ENCODE measurements around the gene GLI1.

The GLI1 gene

GRCh38 chr12:57451233-57451778 is 8.3 kb upstream of the GLI1 start:
- H3K27me3 Mint-ChIP-seq: peaks cover 13% of the 10 kb centered on the region
- no peaks in the 10 kb centered on the region for H3K9me3 Mint-ChIP-seq
- intact Hi-C loops (cut with micrococcal nuclease): loop anchor here (5.0 kb wide), 1 partner anchor 189 kb away; no protein-coding TSS in a partner anchor
- H3K4me3 Mint-ChIP-seq: no peak overlapping the region
- no peaks in the 10 kb centered on the region for H3K36me3 Mint-ChIP-seq (ENCODE audit: low read depth)
- no peak overlapping the region for H3K27ac Mint-ChIP-seq
- peaks cover 23% of the 10 kb centered on the region for H3K4me1 Mint-ChIP-seq (ENCODE audit: low read depth)

- H3K9me3 Mint-ChIP-seq: no peaks in the 10 kb centered on the region
- peaks cover 23% of the 10 kb centered on the region for H3K4me1 Mint-ChIP-seq (ENCODE audit: low read depth)
- H3K36me3 Mint-ChIP-seq (ENCODE audit: low read depth): no peaks in the 10 kb centered on the region
- H3K27me3 Mint-ChIP-seq: peaks cover 14% of the 10 kb centered on the region
- no peak overlapping the region for H3K4me3 Mint-ChIP-seq
- intact Hi-C loops (cut with micrococcal nuclease): loop anchor here (2.0 to 5.0 kb wide), 2 partner anchors 146 to 190 kb away; no protein-coding TSS in a partner anchor
- H3K27ac Mint-ChIP-seq: no peak overlapping the region
Observed at GRCh38 chr12:57452181-57452936, 7.2 kb upstream of the GLI1 start.

GRCh38 chr12:57452937-57453509 is 6.6 kb upstream of the GLI1 start:
- Mint-ChIP-seq H3K27ac (no peak overlapping the region), H3K36me3 (ENCODE audit: low read depth) (no peaks in the 10 kb centered on the region)
- intact Hi-C loops (cut with micrococcal nuclease): loop anchor here (2.0 to 5.0 kb wide), 2 partner anchors 146 to 191 kb away; no protein-coding TSS in a partner anchor

GRCh38 chr12:57454213-57454565 is 5.4 kb upstream of the GLI1 start:
- Mint-ChIP-seq H3K27ac (no peak overlapping the region), H3K4me3 (no peak overlapping the region), H3K4me1 (ENCODE audit: low read depth) (peaks cover 30% of the 10 kb centered on the region), H3K27me3 (peaks cover 14% of the 10 kb centered on the region), H3K9me3 (no peaks in the 10 kb centered on the region), H3K36me3 (ENCODE audit: low read depth) (no peaks in the 10 kb centered on the region)
- intact Hi-C loops (cut with micrococcal nuclease): loop anchor here (5.0 kb wide), 1 partner anchor 192 kb away; no protein-coding TSS in a partner anchor

More at GRCh38 chr12:57452937-57453509, 6.6 kb upstream of the GLI1 start:
- Mint-ChIP-seq H3K9me3 (no peaks in the 10 kb centered on the region), H3K4me3 (no peak overlapping the region), H3K27me3 (peaks cover 14% of the 10 kb centered on the region), H3K4me1 (ENCODE audit: low read depth) (peaks cover 23% of the 10 kb centered on the region)

- peaks cover 34% of the 10 kb centered on the region for H3K4me1 Mint-ChIP-seq (ENCODE audit: low read depth)
- H3K4me3 Mint-ChIP-seq: no peak within 1 kb of the TSS
- H3K27ac Mint-ChIP-seq: no peak within 1 kb of the TSS
Observed at GRCh38 chr12:57454566-57455373, 4.8 kb upstream of the GLI1 start, which contains the start of gene INHBE. INHBE (plus strand) TSS chr12:57455307; CDS start chr12:57455537, 230 bp downstream.

GRCh38 chr12:57455374-57456144 is 4.0 kb upstream of the GLI1 start:
- H3K27ac Mint-ChIP-seq: no peak overlapping the region
- peaks cover 41% of the 10 kb centered on the region for H3K4me1 Mint-ChIP-seq (ENCODE audit: low read depth)
- intact Hi-C loops (cut with micrococcal nuclease): no loop called here
- no peak overlapping the region for H3K4me3 Mint-ChIP-seq
- H3K9me3 Mint-ChIP-seq: no peaks in the 10 kb centered on the region
- H3K27me3 Mint-ChIP-seq: peaks cover 22% of the 10 kb centered on the region
- H3K36me3 Mint-ChIP-seq (ENCODE audit: low read depth): no peaks in the 10 kb centered on the region

More at GRCh38 chr12:57454566-57455373, 4.8 kb upstream of the GLI1 start, which contains the start of gene INHBE:
- Mint-ChIP-seq H3K9me3 (no peaks in the 10 kb centered on the region), H3K27me3 (peaks cover 16% of the 10 kb centered on the region), H3K36me3 (ENCODE audit: low read depth) (no peaks in the 10 kb centered on the region)
- intact Hi-C loops (cut with micrococcal nuclease): loop anchor here (5.0 kb wide), 1 partner anchor 192 kb away; no protein-coding TSS in a partner anchor

GRCh38 chr12:57456145-57456700 is 3.4 kb upstream of the GLI1 start:
- Mint-ChIP-seq H3K4me3 (no peak overlapping the region), H3K36me3 (ENCODE audit: low read depth) (no peaks in the 10 kb centered on the region), H3K9me3 (no peaks in the 10 kb centered on the region), H3K27ac (no peak overlapping the region), H3K27me3 (peaks cover 28% of the 10 kb centered on the region), H3K4me1 (ENCODE audit: low read depth) (peaks cover 47% of the 10 kb centered on the region)
- intact Hi-C loops (cut with micrococcal nuclease): no loop called here

GRCh38 chr12:57456737-57457490 is 2.7 kb upstream of the GLI1 start:
- intact Hi-C loops (cut with micrococcal nuclease): no loop called here
- no peaks in the 10 kb centered on the region for H3K9me3 Mint-ChIP-seq
- H3K4me1 Mint-ChIP-seq (ENCODE audit: low read depth): peaks cover 53% of the 10 kb centered on the region
- no peak overlapping the region for H3K4me3 Mint-ChIP-seq
- no peaks in the 10 kb centered on the region for H3K36me3 Mint-ChIP-seq (ENCODE audit: low read depth)
- no peak overlapping the region for H3K27ac Mint-ChIP-seq
- peaks cover 35% of the 10 kb centered on the region for H3K27me3 Mint-ChIP-seq

GRCh38 chr12:57458665-57459054 is 925 bp upstream of the GLI1 start:
- peak overlapping the region; percentile 87 for H3K4me3 Mint-ChIP-seq
- H3K27ac Mint-ChIP-seq: peak overlapping the region; percentile 95
- H3K36me3 Mint-ChIP-seq (ENCODE audit: low read depth): no peaks in the 10 kb centered on the region
- H3K4me1 Mint-ChIP-seq (ENCODE audit: low read depth): peaks cover 58% of the 10 kb centered on the region
- intact Hi-C loops (cut with micrococcal nuclease): loop anchor here (2.0 kb wide), 2 partner anchors 18 to 162 kb away; no protein-coding TSS in a partner anchor
- peaks cover 38% of the 10 kb centered on the region for H3K27me3 Mint-ChIP-seq
- no peaks in the 10 kb centered on the region for H3K9me3 Mint-ChIP-seq

- Mint-ChIP-seq H3K36me3 (ENCODE audit: low read depth) (no peaks in the 10 kb centered on the region), H3K4me1 (ENCODE audit: low read depth) (peaks cover 64% of the 10 kb centered on the region), H3K4me3 (peak overlapping the region; percentile 87), H3K27ac (peak overlapping the region; percentile 95), H3K9me3 (no peaks in the 10 kb centered on the region), H3K27me3 (peaks cover 38% of the 10 kb centered on the region)
- intact Hi-C loops (cut with micrococcal nuclease): loop anchor here (2.0 kb wide), 2 partner anchors 18 to 162 kb away; no protein-coding TSS in a partner anchor
Observed at GRCh38 chr12:57459055-57459749, 383 bp upstream of the GLI1 start.

- Mint-ChIP-seq H3K4me1 (ENCODE audit: low read depth) (peaks cover 67% of the 10 kb centered on the region), H3K4me3 (peak overlapping the region; percentile 59), H3K9me3 (no peaks in the 10 kb centered on the region), H3K36me3 (ENCODE audit: low read depth) (no peaks in the 10 kb centered on the region), H3K27ac (peak overlapping the region; percentile 95), H3K27me3 (peaks cover 43% of the 10 kb centered on the region)
- intact Hi-C loops (cut with micrococcal nuclease): no loop called here
Observed at GRCh38 chr12:57460468-57460784, 841 bp downstream of the GLI1 start.

GRCh38 chr12:57460841-57461275 is 1.3 kb downstream of the GLI1 start:
- Mint-ChIP-seq H3K4me1 (ENCODE audit: low read depth) (peaks cover 67% of the 10 kb centered on the region), H3K27ac (no peak overlapping the region), H3K27me3 (peaks cover 41% of the 10 kb centered on the region), H3K36me3 (ENCODE audit: low read depth) (no peaks in the 10 kb centered on the region), H3K9me3 (no peaks in the 10 kb centered on the region), H3K4me3 (peak overlapping the region; percentile 85)
- intact Hi-C loops (cut with micrococcal nuclease): no loop called here

All from dendritic cell treated with granulocyte-macrophage colony-stimulating factor and Interleukin-4, amounts not matched to agents 40 ng/mL and 50 ng/mL, for 4 days (primary cell).